HCT116 (cell line): Measurements from ENCODE around the gene GATAD2B. TPM values are rescaled to one million over a fixed set of nuclear protein-coding genes. Genes with fewer than 3 reads are reported as not detected.
"Not testable (repeated sequence)": the region's sequence is repeated elsewhere in the genome, so short reads cannot be mapped to it uniquely, and the experiment has no call there.

Experiments used
- ATAC-seq: fragments of 200-7000 bp; cut with Tn5 transposase; 2 replicates; pipeline ENCODE4 v1.9.1; 2020; ENCODE audit warnings: mild to moderate bottlenecking, moderate library complexity
- BruUV-seq: library from RNA; stranded (reverse); fragments of 400-500 nt; replicated peaks from 2 replicates; lab custom pipeline; 2021; lab: Mats Ljungman, UMichigan
- CTCF ChIA-PET: fragments of 300-600 bp; sonication (Branson Sonifier 250); formaldehyde crosslinking; loops from one replicate; lab custom pipeline; 2021; ENCODE audit warnings: antibody characterized with exemption; lab: Charles Lee
- POLR2A ChIA-PET: fragments of 300-600, 350-600 bp; sonication (Branson Sonifier 250); formaldehyde crosslinking; loops from one replicate; lab custom pipeline; 2021; ENCODE audit warnings: antibody characterized with exemption; lab: Charles Lee
- RAD21 ChIA-PET, 2 experiments: fragments of 300-600 bp; sonication (Branson Sonifier 250); formaldehyde crosslinking; loops; one replicate each; lab custom pipeline; 2023; ENCODE audit warnings: low total read pairs in 2 of 2; ENCODE audit not compliant: uncharacterized antibody in 2 of 2, unreplicated experiment in 2 of 2, low non-redundant PET in 1 of 2; lab: Charles Lee
- DNase-seq: peaks from one replicate; pipeline ENCODE4 v3.0.0-alpha.2; 2010; ENCODE audit warnings: low read depth, low spot score
- H2AFZ ChIP-seq: fragments of 200-600 bp; shearing (Covaris generic), sonication (generic); 2 replicates; pipeline ENCODE4 v1.6.1; 2017; ENCODE audit warnings: low read depth, mixed run types, mixed read lengths, antibody characterized with exemption, low read length; ENCODE audit not compliant: poor library complexity, severe bottlenecking
- H3K27ac ChIP-seq: 2 replicates; pipeline ENCODE4 v1.5.1; 2012; ENCODE audit warnings: low read depth, low read length
- H3K27me3 ChIP-seq: fragments of 200-600 bp; sonication (generic); 2 replicates; pipeline ENCODE4 v1.6.1; 2016; ENCODE audit warnings: mixed run types, low read length, mixed read lengths; ENCODE audit not compliant: insufficient read depth
- H3K36me3 ChIP-seq, 2 experiments: fragments of 200-500 bp in 1 of 2; fragments of 200-600 bp in 1 of 2; sonication (Bioruptor generic) in 1 of 2; sonication (generic) in 1 of 2; 2 replicates each; pipeline versions ENCODE4 v1.5.1 to v1.6.1; 2014 to 2016; ENCODE audit warnings: low read length in 2 of 2, inconsistent platforms in 1 of 2, mixed read lengths in 1 of 2, mixed run types in 1 of 2; ENCODE audit not compliant: insufficient read depth in 2 of 2, control insufficient read depth in 1 of 2
- H3K4me1 ChIP-seq, 2 experiments: fragments of 200-600 bp in 1 of 2; sonication (generic) in 1 of 2; 2 replicates each; pipeline versions ENCODE4 v1.5.1 to v1.6.1; 2012 to 2017; ENCODE audit warnings: low read length in 2 of 2, inconsistent platforms in 1 of 2, mild to moderate bottlenecking in 1 of 2, mixed read lengths in 1 of 2, mixed run types in 1 of 2, moderate library complexity in 1 of 2; ENCODE audit not compliant: insufficient read depth in 2 of 2, control insufficient read depth in 1 of 2
- H3K4me2 ChIP-seq: fragments of 200-600 bp; sonication (generic); 2 replicates; pipeline ENCODE4 v1.6.1; 2017; ENCODE audit warnings: mixed run types, low read length, mixed read lengths
- H3K4me3 ChIP-seq, 2 experiments: fragments of 200-600 bp in 1 of 2; sonication (generic) in 1 of 2; replicated peaks in 1 of 2; 2 replicates each; pipeline ENCODE4 v1.5.1; 2011 to 2016; ENCODE audit warnings: low read length in 2 of 2, control low read depth in 1 of 2, low read depth in 1 of 2, mild to moderate bottlenecking in 1 of 2, mixed read lengths in 1 of 2, mixed run types in 1 of 2
- H3K79me2 ChIP-seq: fragments of 200-600 bp; sonication (generic); 2 replicates; pipeline ENCODE4 v1.6.1; 2017; ENCODE audit warnings: mild to moderate bottlenecking, mixed run types, low read length, moderate library complexity, mixed read lengths; ENCODE audit not compliant: insufficient read depth
- H3K9ac ChIP-seq: fragments of 200-600 bp; sonication (generic); 2 replicates; pipeline ENCODE4 v1.6.1; 2016; ENCODE audit warnings: low read length, mixed read lengths
- H3K9me2 ChIP-seq: fragments of 200-600 bp; sonication (generic), shearing (Covaris generic); 2 replicates; pipeline ENCODE4 v1.6.1; 2017; ENCODE audit warnings: mixed run types, mild to moderate bottlenecking, moderate library complexity; ENCODE audit not compliant: insufficient read depth
- H3K9me3 ChIP-seq, 2 experiments: fragments of 200-500 bp in 1 of 2; fragments of 200-600 bp in 1 of 2; sonication (Bioruptor generic) in 1 of 2; sonication (generic) in 1 of 2; 2 replicates each; pipeline ENCODE4 v1.6.1; 2014 to 2017; ENCODE audit warnings: low read length in 2 of 2, mixed read lengths in 2 of 2, inconsistent platforms in 1 of 2, low read depth in 1 of 2, mild to moderate bottlenecking in 1 of 2, mixed run types in 1 of 2, moderate library complexity in 1 of 2; ENCODE audit not compliant: control insufficient read depth in 1 of 2, insufficient read depth in 1 of 2
- H4K20me1 ChIP-seq: fragments of 200-600 bp; sonication (generic), shearing (Covaris generic); 2 replicates; pipeline ENCODE4 v1.6.1; 2017; ENCODE audit warnings: mixed run types, mild to moderate bottlenecking, moderate library complexity; ENCODE audit not compliant: insufficient read depth
- CEBPB ChIP-seq: IDR thresholded peaks from 2 replicates; pipeline ENCODE4 v1.6.1; 2012; ENCODE audit warnings: low read depth
- JUND ChIP-seq: IDR thresholded peaks from 2 replicates; pipeline ENCODE4 v1.6.1; 2012
- REST ChIP-seq: IDR thresholded peaks from 2 replicates; pipeline ENCODE4 v1.6.1; 2012; ENCODE audit warnings: low read depth
- SIN3A ChIP-seq: IDR thresholded peaks from 2 replicates; pipeline ENCODE4 v1.6.1; 2012; ENCODE audit warnings: low read depth
- SRF ChIP-seq: IDR thresholded peaks from 2 replicates; pipeline ENCODE4 v1.6.1; 2012; ENCODE audit warnings: low read depth
- YY1 ChIP-seq: IDR thresholded peaks from 2 replicates; pipeline ENCODE4 v1.6.1; 2011; ENCODE audit warnings: low read length, low read depth, moderate library complexity, mild to moderate bottlenecking; ENCODE audit not compliant: insufficient replicate concordance; ENCODE audit errors: extremely low read depth
- intact Hi-C: fragments of 100-400 bp; cut with micrococcal nuclease; formaldehyde crosslinking; loops from 2 replicates; pipeline ENCODE4 v1.10.0; 2022
- total RNA-seq: library from RNA; stranded (reverse); gene quantifications from one replicate; pipeline ENCODE4 v1.2.1, GENCODE V29; 2021; ENCODE audit not compliant: unreplicated experiment

Gene GATAD2B
- total RNA-seq, 1 experiment from 2014 or later: 50.2 TPM

GRCh38 chr1:153903841-153904455 is 18.8 kb downstream of the GATAD2B start:
- ChIA-PET CTCF (no interaction called here), RAD21 (no interaction called here), POLR2A (no interaction called here)
- Histone ChIP-seq H4K20me1 (no peaks in the 10 kb centered on the region), H3K36me3 (0 out of 4 replicates have a peak, but pooled peaks cover 0 to 3% of the 10 kb centered on the region in 2 experiments), H3K4me3 (no peak overlapping the region), H3K9ac (no peak overlapping the region), H3K27me3 (no peaks in the 10 kb centered on the region), H3K79me2 (peaks cover 82% of the 10 kb centered on the region), H3K9me2 (no peaks in the 10 kb centered on the region), H3K4me1 (peaks cover 0 to 22% of the 10 kb centered on the region in 2 experiments; a peak in 3 of 4 replicates), H2AFZ (no peak overlapping the region), H3K9me3 (no peaks in the 10 kb centered on the region), H3K4me2 (no peak overlapping the region), H3K27ac (no peak overlapping the region)
- no peak for TF ChIP-seq YY1
- TF ChIP-seq REST: no peak
- TF ChIP-seq CEBPB: no peak
- DNase-seq: no peak
- no peak for ATAC-seq
- intact Hi-C loops: loop anchor here (10.0 kb wide), 1 partner anchor 49 kb away; no protein-coding TSS in a partner anchor
- BruUV-seq: no TSS peak

DNA sequence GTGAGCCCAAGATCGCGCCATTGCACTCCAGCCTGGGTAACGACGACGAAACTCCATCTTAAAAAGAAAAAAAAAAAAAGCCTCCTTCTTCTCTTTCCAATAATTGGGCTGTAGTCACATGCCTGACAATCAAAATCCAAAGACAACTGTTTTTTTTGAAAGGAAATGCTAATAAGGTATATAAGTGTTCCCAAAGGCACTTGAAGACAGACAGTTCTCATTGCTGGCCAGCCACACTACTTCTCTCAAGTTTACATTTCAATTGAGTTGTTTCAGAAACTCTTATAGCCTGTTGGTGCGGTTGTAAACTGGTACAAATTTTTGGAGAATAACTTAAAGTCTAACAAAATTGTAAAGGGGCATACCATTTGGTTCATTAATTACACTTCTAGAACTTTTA is 23.3 kb downstream of the GATAD2B start:
- H3K4me1 ChIP-seq: peaks cover 0 to 5% of the 10 kb centered on the region in 2 experiments; a peak in 1 of 4 replicates
- no peak overlapping the region for H3K4me3 ChIP-seq
- no peak overlapping the region for H3K9ac ChIP-seq
- peaks cover 49% of the 10 kb centered on the region for H3K79me2 ChIP-seq
- no peak overlapping the region for H2AFZ ChIP-seq
- no peak overlapping the region for H3K27ac ChIP-seq
- intact Hi-C loops: no loop called here
- no peaks in the 10 kb centered on the region for H3K9me2 ChIP-seq
- no TSS peak for BruUV-seq
- H3K36me3 ChIP-seq: no peaks in the 10 kb centered on the region
- ChIA-PET POLR2A (no interaction called here), RAD21 (no interaction called here), CTCF (no interaction called here)
- ATAC-seq: no peak
- no peaks in the 10 kb centered on the region for H4K20me1 ChIP-seq
- no peaks in the 10 kb centered on the region for H3K9me3 ChIP-seq
- H3K27me3 ChIP-seq: no peaks in the 10 kb centered on the region
- DNase-seq: no peak
- TF ChIP-seq JUND: no peak
- no peak for TF ChIP-seq SIN3A
- no peak for TF ChIP-seq SRF
- TF ChIP-seq, all 23 proteins: peak for 0
- H3K4me2 ChIP-seq: no peak overlapping the region

- BruUV-seq, CTCF ChIA-PET, H2AFZ ChIP-seq, H3K27me3 ChIP-seq, H3K4me2 ChIP-seq, H4K20me1 ChIP-seq, H3K27ac ChIP-seq, H3K4me1 ChIP-seq, H3K9ac ChIP-seq, intact Hi-C loops, H3K36me3 ChIP-seq, DNase-seq, H3K4me3 ChIP-seq, H3K9me2 ChIP-seq, ATAC-seq, H3K9me3 ChIP-seq: not testable (repeated sequence)
- RAD21 ChIA-PET: interaction anchor here in 1 of 2 experiments (0.6 kb wide), 1 partner anchor 90 kb away, joined by 3 read pairs; the partner anchor contains the start of gene RAB13
- POLR2A ChIA-PET: interaction anchor here (0.9 kb wide), 1 partner anchor 91 kb away, joined by 4 read pairs; no protein-coding TSS in a partner anchor
- peaks cover 31% of the 10 kb centered on the region for H3K79me2 ChIP-seq
Measured at GRCh38 chr1:153895866-153896265, 26.9 kb downstream of the GATAD2B start.
